SK-N-SH (cell line): Measurements from ENCODE around the gene RAPGEFL1.

Experiments used
- CTCF ChIP-seq: fragments of 200-600 bp; sonication (generic); IDR thresholded peaks from 2 replicates; pipeline ENCODE4 v1.6.1; 2017; ENCODE audit warnings: antibody characterized with exemption, mild to moderate bottlenecking, moderate library complexity
- EP300 ChIP-seq, 2 experiments: IDR thresholded peaks; 2 replicates each; pipeline versions ENCODE4 v1.4.0 to v1.6.1; 2012; ENCODE audit warnings: borderline replicate concordance in 1 of 2, low read depth in 1 of 2, low read length in 1 of 2
- EZH2phosphoT487 ChIP-seq: fragments of 200-600 bp; sonication (generic); IDR thresholded peaks from 2 replicates; pipeline ENCODE4 v1.6.1; 2017; ENCODE audit warnings: low read depth, mixed run types, mild to moderate bottlenecking, antibody characterized with exemption, moderate library complexity, borderline replicate concordance
- FOXM1 ChIP-seq: IDR thresholded peaks from 2 replicates; pipeline ENCODE4 v1.4.0; 2012; ENCODE audit warnings: low read depth, mild to moderate bottlenecking
- GABPA ChIP-seq: IDR thresholded peaks from 2 replicates; pipeline ENCODE4 v1.4.0; 2012; ENCODE audit warnings: low read depth, mild to moderate bottlenecking
- GATA2 ChIP-seq: sonication (generic); formaldehyde crosslinking; IDR thresholded peaks from 2 replicates; pipeline ENCODE4 v1.5.0; 2020; ENCODE audit warnings: mild to moderate bottlenecking, missing genetic modification reagents
- JUND ChIP-seq: IDR thresholded peaks from 2 replicates; pipeline ENCODE4 v1.4.0; 2012
- MAX ChIP-seq: IDR thresholded peaks from 2 replicates; pipeline ENCODE4 v1.4.0; 2012; ENCODE audit warnings: low read depth
- POLR2AphosphoS5 ChIP-seq: IDR thresholded peaks from 2 replicates; pipeline ENCODE4 v1.6.1; 2012; ENCODE audit warnings: low read depth, low read length
- REST ChIP-seq: IDR thresholded peaks from 2 replicates; pipeline ENCODE4 v1.6.1; 2012; ENCODE audit warnings: mild to moderate bottlenecking, low read depth, low read length, moderate library complexity
- RFX5 ChIP-seq: IDR thresholded peaks from 2 replicates; pipeline ENCODE4 v1.6.1; 2012; ENCODE audit warnings: mild to moderate bottlenecking, improper control_type of control experiment, low read length
- SMC3 ChIP-seq: IDR thresholded peaks from 2 replicates; pipeline ENCODE4 v1.6.1; 2012; ENCODE audit warnings: low read depth, low read length, improper control_type of control experiment
- TAF1 ChIP-seq: IDR thresholded peaks from 2 replicates; pipeline ENCODE4 v1.6.1; 2012; ENCODE audit warnings: low read depth, mild to moderate bottlenecking, low read length, moderate library complexity, borderline replicate concordance
- ZBTB33 ChIP-seq: IDR thresholded peaks from 2 replicates; pipeline ENCODE4 v1.4.0; 2012; ENCODE audit warnings: low read depth, borderline replicate concordance

- no peak for TF ChIP-seq GABPA
- no peak for TF ChIP-seq FOXM1
- no peak for TF ChIP-seq CTCF
- TF ChIP-seq JUND, result no peak
- no peak for TF ChIP-seq MAX
- TF ChIP-seq TAF1, result no peak
- TF ChIP-seq REST, result no peak
- no peak for TF ChIP-seq ZBTB33
- no peak for TF ChIP-seq POLR2AphosphoS5
- no peak for TF ChIP-seq EP300 (IDR thresholded peaks at IDR 0.05; ENCODE audit: borderline replicate concordance in 1 of 2, low read depth in 1 of 2, low read length in 1 of 2)
- no peak for TF ChIP-seq RFX5
- no peak for TF ChIP-seq SMC3
- no peak for TF ChIP-seq GATA2 (CRISPR knock-in tag)
- TF ChIP-seq EZH2phosphoT487, result no peak
These were observed 11.4 kb downstream of the RAPGEFL1 start for GRCh38 chr17:40188694-40189093.
